GM21515 (cell line): ENCODE data around the gene ICAM4.

ENCODE experiments used
- ATAC-seq: cut with Tn5 transposase; IDR thresholded peaks from one replicate; pipeline ENCODE4 v1.9.1; 2021; ENCODE audit not compliant: unreplicated experiment

ICAM4 gene

DNA sequence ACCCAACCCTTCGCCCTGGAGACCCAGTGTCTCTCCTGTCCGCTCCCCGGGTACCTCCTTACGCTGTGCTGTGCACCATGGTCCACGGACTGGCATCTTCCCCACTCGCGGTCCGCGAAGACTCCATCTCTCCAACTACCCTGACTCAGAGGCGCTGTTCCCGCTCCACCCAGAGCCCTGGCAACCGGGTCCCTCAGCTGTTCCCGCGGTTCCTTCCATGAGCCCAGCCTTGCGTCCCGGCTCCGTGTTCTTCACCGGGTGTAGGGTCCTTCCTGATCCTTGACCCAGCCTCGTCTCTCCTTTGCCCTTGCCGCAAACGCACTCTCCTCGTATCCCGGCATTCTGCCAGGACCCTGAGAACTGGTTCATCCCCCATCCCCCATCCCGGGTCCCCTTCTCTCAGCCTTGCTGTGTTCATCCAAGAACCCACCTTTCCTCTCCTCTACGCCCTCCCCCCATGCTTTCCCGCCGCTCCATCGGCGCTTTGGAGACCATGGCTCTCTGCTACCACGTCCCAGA, 3.7 kb downstream of the ICAM4 start:
- no peak for ATAC-seq

DNA sequence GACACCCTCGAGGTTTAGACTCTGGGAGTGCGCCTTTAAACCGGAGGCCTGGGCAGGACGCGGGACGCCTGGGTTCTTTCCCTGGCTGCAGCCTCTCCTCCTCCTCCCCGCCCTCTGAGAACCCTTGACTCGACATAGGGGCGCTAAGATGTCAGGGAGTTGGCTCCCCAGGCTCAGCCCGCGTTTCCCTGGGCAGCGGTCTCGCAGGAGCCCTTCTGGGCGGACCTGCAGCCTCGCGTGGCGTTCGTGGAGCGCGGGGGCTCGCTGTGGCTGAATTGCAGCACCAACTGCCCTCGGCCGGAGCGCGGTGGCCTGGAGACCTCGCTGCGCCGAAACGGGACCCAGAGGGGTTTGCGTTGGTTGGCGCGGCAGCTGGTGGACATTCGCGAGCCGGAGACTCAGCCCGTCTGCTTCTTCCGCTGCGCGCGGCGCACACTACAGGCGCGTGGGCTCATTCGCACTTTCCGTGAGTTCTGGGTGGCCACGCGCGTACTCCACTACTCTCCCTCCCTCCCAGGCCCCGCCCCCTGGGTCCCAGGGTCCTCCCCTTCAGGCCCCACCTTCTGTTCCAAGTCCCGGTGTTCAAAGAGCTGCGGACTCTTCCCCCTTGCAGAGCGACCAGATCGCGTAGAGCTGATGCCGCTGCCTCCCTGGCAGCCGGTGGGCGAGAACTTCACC, 4.3 kb downstream of the ICAM4 start:
- no peak for ATAC-seq

DNA sequence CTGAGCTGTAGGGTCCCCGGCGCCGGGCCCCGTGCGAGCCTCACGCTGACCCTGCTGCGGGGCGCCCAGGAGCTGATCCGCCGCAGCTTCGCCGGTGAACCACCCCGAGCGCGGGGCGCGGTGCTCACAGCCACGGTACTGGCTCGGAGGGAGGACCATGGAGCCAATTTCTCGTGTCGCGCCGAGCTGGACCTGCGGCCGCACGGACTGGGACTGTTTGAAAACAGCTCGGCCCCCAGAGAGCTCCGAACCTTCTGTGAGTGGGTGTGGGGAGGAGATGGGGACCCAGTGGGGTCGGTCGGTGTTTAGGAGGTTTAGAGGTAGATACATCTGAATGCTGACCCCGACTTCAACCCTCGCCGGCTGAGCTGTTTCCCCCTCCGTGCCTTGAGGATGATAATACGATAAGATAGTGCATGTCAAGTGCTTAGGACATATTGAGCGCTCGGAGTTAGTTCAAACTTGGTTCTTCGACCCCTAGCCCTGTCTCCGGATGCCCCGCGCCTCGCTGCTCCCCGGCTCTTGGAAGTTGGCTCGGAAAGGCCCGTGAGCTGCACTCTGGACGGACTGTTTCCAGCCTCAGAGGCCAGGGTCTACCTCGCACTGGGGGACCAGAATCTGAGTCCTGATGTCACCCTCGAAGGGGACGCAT, 4.9 kb downstream of the ICAM4 start:
- ATAC-seq, result no peak

DNA sequence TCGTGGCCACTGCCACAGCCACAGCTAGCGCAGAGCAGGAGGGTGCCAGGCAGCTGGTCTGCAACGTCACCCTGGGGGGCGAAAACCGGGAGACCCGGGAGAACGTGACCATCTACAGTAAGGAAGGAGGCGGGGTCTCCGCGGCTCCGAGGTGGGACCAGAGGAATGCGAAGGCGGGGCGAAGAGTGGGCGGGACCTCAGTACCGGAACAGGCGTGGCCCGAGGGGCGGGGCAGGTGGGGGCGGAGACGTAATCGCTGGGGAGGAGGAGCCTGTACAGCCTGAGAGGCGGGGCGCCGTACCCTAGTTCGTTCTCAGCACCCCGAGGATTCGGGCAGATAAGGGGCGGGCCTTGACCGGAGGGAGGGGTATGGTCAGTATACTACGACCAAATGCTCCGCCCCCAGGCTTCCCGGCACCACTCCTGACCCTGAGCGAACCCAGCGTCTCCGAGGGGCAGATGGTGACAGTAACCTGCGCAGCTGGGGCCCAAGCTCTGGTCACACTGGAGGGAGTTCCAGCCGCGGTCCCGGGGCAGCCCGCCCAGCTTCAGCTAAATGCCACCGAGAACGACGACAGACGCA, 5.5 kb downstream of the ICAM4 start:
- peak; percentile 36 for ATAC-seq

DNA sequence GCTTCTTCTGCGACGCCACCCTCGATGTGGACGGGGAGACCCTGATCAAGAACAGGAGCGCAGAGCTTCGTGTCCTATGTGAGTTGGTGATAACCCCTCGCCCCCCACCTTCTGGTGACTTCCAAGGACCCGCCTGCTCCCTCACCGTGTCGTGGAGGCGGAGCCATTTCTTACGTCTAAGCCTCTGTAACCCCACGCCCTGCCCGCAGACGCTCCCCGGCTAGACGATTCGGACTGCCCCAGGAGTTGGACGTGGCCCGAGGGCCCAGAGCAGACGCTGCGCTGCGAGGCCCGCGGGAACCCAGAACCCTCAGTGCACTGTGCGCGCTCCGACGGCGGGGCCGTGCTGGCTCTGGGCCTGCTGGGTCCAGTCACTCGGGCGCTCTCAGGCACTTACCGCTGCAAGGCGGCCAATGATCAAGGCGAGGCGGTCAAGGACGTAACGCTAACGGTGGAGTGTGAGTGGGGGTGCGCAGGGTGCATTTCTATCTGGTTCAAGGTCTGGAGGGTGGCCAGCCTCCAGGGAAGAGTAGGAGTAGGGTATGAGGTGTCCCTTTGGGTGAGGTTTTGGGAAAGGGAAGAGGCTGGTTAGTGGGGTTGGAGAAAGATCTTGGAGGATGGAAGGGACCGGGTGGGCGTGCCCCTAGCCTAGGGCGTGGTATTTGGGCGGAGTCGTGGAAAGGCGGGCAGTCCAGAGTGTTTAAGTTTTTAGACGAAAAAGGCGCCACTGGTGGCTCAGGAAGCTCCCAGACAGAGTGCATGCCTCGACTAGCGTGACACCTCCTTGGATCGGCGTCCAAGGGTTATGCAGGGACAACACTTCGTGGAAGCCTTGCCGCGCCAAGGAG, 6.3 kb downstream of the ICAM4 start:
- no peak for ATAC-seq

DNA sequence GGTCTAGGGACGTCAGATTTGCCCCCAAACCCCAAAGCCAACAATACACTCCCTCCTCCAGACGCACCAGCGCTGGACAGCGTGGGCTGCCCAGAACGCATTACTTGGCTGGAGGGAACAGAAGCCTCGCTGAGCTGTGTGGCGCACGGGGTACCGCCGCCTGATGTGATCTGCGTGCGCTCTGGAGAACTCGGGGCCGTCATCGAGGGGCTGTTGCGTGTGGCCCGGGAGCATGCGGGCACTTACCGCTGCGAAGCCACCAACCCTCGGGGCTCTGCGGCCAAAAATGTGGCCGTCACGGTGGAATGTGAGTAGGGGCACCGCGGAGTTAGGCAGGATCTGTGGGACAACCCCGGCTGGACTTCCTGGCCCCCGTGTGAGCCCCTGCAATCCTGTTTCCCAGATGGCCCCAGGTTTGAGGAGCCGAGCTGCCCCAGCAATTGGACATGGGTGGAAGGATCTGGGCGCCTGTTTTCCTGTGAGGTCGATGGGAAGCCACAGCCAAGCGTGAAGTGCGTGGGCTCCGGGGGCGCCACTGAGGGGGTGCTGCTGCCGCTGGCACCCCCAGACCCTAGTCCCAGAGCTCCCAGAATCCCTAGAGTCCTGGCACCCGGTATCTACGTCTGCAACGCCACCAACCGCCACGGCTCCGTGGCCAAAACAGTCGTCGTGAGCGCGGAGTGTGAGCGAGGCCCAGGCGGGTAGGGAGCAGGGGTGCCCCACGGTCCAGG, 7.0 kb downstream of the ICAM4 start:
- no peak for ATAC-seq

DNA sequence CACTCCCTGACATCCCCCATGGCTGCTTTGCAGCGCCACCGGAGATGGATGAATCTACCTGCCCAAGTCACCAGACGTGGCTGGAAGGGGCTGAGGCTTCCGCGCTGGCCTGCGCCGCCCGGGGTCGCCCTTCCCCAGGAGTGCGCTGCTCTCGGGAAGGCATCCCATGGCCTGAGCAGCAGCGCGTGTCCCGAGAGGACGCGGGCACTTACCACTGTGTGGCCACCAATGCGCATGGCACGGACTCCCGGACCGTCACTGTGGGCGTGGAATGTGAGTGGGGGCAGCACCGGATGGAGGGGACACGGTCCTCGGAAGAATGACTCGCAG, 7.6 kb downstream of the ICAM4 start:
- ATAC-seq, result no peak

DNA sequence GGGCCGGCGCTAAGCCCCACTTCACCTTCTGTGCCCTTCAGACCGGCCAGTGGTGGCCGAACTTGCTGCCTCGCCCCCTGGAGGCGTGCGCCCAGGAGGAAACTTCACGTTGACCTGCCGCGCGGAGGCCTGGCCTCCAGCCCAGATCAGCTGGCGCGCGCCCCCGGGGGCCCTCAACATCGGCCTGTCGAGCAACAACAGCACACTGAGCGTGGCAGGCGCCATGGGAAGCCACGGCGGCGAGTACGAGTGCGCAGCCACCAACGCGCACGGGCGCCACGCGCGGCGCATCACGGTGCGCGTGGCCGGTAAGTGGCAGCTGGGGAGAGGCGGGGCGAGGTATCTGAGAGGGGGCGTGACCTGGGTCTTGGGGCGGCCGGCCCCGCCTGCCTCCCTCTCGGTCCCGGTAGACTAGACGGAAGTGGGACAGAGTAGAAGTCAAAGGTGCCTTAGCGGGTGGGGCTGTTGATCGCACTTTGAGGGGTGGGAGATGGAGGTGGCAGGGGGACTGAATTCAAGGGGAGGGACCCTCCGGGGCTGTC, 8.6 kb downstream of the ICAM4 start:
- no peak for ATAC-seq

DNA sequence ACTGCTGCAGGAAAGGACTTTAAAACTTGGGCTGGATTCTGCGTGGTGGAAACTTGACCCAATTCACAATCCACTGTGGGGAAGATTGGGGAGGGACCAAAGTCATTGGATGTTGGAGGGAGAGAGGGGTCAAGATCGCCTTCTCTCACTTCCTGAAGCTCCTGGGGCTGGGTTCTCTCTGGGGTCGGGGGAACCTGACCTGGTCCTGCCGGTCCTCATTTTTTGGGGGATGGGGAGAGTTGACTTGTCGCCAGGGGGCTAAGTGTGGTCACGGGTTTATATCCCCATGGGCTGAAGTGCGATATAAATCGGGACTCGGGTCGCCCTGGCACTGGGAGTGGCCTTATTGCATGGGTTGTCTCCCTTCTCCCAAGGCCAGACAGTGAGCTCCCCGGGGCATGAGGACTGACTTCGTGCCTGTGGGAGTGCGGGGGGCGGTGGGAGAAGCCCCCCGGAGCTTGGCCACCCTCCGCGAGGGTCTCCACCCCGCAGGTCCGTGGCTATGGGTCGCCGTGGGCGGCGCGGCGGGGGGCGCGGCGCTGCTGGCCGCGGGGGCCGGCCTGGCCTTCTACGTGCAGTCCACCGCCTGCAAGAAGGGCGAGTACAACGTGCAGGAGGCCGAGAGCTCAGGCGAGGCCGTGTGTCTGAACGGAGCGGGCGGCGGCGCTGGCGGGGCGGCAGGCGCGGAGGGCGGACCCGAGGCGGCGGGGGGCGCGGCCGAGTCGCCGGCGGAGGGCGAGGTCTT, 9.3 kb downstream of the ICAM4 start:
- no peak for ATAC-seq

DNA sequence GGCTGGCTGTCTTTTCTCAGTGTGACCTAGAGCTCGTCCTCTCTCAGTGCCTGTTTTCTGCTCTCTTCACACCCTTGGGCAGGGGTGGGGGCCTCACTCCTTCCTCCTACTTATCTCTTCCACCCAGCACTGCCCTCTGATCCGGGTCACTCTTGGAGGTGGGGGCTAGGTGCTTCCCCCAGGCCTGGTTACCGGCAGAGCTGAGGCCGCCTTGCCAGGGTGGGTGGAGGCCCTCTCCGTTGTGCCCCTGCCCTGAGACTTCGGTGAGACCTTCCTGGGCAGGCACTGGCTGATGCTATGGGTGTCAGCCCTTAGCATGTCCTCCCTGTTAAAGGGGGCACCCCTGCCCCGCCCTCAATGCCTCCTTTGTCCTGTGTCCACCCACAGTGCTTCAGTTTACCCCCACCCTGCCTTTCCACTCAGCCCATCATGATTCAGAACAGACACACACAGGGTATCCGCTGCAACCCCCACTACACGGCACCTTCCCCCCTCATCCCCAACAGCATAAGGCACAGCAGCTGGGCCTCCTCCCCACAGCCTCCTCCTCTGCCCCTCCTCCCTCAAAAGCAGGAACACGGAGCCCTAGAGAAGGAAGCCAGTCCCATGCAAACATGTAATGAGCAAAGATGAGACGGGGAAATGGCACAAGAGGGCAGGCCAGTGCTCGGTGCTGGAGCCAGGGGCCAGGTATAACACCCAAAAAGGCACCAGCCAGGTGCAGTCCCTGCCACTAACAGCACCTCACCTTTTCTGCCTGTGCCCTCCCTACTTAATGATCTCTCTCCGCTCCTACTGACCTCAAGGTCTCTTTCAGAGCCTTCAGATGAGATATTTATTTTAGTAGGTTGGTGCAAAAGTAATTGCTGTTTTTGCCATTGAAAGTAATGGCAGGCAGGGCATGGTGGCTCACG, 13.0 kb downstream of the ICAM4 start:
- ATAC-seq, result no peak

DNA sequence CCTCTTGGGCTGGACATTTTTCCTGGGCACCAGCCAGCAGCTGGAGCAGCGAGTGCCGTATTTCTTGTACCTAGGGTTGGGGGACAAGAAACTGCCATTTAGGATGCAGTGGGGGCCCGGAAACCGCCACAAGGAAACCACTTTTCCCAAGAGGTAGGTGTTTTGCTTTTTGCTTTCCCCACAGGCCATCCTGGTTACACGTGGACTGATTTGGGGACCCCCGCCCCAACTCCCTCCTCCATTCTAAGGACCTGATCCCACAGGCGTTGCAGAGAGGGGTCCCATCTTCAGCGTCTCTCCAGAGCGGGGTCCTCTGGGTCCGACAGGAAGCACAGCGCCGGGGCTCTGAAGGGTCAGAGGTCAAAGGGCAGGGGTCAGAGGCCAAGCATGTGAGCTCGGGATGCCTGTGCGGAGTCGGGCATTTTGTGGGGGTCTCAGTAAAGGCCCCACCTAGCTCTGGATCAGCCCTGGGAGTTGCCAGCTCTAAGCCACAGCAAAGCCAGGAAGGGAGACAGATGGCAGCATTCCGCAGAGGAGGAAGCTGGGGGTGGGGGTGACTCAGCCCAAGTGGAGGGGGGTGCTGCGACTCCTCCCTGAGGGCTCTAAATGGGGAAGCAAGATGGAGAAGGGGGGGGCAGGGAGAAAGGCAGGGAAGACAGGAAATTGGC, 18.5 kb downstream of the ICAM4 start:
- ATAC-seq, result no peak

DNA sequence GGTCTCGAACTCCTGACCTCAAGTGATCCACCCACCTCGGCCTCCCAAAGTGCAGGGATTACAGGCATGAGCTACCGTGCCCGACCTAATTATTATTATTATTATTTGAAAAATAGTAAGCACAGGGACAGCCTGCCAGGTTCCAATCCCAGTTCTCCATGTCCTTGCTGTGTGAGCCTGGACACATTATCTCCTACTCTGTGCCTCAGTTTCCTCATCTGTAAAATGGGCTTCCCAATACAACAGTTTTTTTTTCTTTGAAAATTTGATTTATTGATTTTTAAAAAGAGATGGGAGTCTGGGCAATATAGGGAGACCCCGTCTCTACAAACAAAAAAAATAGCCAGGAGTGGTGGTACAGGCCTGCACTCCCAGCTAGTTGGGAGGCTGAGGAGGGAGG, 19.6 kb downstream of the ICAM4 start:
- ATAC-seq, result no peak

DNA sequence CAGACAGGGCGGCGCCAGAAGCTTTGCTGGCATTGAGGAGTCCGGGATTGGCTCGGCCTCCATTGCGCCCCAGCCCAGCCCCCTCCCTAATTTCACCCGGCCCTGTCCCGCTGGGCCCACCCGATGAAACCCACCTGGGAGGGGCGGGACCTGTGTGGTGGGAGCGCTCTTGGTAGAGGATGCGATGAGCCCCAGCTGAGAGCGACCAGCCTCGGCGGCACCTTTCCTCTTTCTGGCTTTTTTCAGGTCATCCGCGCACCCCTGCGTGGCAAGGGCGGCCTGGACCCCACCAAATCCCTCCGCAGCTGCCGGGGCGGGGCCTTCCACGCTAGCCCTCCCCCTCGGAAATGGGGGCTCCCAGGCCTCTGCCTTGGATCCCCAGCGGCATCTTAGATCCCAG, 22.7 kb downstream of the ICAM4 start, which contains the start of gene ZGLP1:
TSS of gene ZGLP1 (minus strand) at position 393 of the 400 bp plus-strand sequence.
- ATAC-seq, result no peak

DNA sequence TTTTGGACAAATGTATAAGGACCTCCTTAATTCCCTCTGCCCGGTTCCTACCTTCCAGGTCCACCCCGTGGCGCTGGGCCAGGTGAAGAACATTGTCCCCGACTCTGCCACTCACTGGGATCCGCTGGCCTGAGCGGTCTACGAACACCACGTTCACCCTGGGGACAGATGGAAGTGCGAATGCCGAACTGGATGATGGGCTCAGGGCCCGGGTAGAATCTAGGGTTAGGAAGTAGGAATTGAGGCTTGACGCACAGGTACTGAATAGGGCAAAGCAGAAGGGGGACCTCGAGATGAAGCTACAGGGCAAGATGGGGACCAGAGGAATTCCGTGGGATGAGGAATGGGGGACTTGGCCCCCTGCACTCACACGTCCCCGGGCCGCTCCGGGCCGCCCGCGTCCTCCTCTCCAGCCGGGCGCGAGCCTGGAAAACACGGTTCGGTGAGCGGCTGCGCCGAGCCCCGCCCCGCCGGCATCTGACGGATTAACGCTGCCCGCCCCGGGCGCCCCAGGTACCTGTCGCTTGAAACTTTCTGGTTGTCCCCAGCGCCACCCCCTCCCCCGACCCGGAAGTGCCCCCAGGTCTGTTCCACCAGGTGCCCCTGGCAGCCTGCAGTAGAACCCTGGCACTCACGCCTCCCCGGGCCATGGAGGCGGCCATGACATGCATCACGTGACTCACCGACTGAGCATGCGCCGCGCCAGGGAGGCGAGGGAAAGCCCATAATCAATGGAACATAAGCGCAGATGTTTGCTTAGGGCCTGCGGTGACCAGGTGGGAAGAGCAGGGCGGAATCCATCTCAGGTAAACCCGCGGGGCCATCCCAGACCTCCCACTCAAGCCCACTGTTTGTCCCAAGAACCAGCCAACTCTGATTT, 28.8 kb downstream of the ICAM4 start, which contains the start of gene FDX2:
TSS of gene FDX2 (minus strand) at position 681 of the 880 bp plus-strand sequence. CDS start at position 662, 19 bp downstream.
- ATAC-seq, result peak; percentile 59

DNA sequence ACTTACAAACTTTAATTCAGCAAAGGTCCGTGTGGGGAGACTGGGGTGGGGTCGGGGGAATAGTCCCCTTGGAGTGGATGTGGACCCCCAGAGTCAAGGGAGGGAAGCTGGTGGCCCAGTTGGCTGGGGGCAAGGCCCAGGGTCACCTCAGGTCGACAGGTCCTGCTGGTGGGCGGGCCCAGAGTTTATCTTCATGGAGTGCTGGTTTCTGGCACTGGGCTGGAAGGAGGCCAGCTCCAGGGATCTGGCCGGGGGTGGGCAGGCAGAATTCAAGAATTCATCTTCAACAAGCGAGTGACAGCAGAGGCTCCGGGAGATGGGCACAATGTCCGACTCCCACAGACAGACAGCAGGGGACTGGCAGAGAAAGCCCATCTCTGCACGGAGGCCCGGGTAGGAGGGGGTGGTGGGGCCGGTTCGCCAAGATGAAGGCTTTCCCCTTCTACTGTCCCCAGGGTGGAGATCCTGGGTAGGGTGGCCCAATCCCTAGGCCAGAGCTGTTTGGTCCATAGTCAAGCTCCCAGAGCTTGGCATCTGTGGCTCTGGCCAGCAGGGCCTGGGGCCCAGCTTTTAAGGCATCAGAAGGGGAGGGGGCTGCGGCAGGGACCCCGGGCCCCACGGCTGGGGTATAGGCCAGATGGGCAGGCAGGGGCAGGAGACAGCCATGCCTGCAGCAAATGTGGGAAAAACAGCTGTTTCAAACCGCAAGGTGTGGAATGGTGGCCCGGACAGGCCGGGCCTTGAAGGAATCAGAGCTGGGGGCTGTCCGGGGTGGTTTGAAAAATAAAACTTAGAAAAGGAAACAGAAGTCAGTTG, 29.7 kb downstream of the ICAM4 start:
- ATAC-seq, result peak; percentile 6
